ENCODE results near the gene MRRF.

Gene MRRF

GRCh38 chr9:122338536-122338935, 73.9 kb downstream of the MRRF start:
- H3K4me3 ChIP-seq (ENCODE audit: low read depth, low read length) = no peak overlapping the region
- DNase-seq (ENCODE audit: low read depth) = no peak
- TF ChIP-seq CTCF (IDR thresholded peaks at IDR 0.05; ENCODE audit: insufficient read depth, low read depth, low read length, missing control alignments) = no peak

- no peak overlapping the region for H3K4me3 ChIP-seq (ENCODE audit: low read depth, low read length)
- DNase-seq (ENCODE audit: low read depth) = no peak
- TF ChIP-seq CTCF (IDR thresholded peaks at IDR 0.05; ENCODE audit: insufficient read depth, low read depth, low read length, missing control alignments) = no peak
Measured at GRCh38 chr9:122338994-122339393, 74.3 kb downstream of the MRRF start.

DNA sequence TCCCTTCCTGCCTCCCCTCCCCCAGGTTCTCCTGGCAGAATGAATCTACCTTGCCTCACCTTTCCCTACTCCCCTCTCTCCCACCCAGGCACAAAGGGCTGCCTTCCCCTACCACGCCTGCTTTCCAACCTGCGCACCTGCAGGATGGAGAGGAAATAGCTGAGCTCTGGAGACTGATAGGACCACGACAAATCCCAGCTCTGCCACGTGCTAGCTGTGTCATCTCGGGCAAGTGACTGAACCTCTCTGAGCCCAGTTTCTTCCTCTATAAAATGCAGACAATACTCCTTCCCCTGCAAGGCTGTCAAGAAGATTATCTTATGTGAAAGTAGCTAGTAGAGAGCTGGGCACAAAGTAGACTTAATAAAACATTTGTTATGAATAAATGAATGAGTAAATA, 74.9 kb downstream of the MRRF start:
- no peak for DNase-seq (ENCODE audit: low read depth)
- no peak for TF ChIP-seq CTCF (IDR thresholded peaks at IDR 0.05; ENCODE audit: insufficient read depth, low read depth, low read length, missing control alignments)
- no peak overlapping the region for H3K4me3 ChIP-seq (ENCODE audit: low read depth, low read length)

DNA sequence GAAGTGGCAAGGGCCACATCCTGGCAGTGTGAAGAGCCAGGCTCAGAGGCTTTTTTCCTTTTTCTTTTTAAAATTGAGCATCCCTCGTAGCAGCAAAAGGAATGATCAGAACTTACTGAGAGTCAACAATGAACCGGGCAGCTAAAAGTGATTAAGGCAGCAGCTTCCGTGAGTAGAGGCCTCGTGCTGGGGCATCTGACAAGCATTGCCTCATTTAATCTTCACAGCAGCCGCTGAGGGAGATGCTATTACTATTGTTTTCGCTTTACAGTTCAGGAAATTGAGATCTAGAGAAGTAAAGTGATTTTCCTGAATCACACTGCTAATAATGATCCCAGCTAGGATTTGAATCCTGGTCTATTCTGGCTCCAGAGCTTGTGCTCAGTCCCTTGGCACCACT, 75.5 kb downstream of the MRRF start:
- TF ChIP-seq CTCF (IDR thresholded peaks at IDR 0.05; ENCODE audit: insufficient read depth, low read depth, low read length, missing control alignments) = no peak
- no peak overlapping the region for H3K4me3 ChIP-seq (ENCODE audit: low read depth, low read length)
- DNase-seq (ENCODE audit: low read depth) = no peak

DNA sequence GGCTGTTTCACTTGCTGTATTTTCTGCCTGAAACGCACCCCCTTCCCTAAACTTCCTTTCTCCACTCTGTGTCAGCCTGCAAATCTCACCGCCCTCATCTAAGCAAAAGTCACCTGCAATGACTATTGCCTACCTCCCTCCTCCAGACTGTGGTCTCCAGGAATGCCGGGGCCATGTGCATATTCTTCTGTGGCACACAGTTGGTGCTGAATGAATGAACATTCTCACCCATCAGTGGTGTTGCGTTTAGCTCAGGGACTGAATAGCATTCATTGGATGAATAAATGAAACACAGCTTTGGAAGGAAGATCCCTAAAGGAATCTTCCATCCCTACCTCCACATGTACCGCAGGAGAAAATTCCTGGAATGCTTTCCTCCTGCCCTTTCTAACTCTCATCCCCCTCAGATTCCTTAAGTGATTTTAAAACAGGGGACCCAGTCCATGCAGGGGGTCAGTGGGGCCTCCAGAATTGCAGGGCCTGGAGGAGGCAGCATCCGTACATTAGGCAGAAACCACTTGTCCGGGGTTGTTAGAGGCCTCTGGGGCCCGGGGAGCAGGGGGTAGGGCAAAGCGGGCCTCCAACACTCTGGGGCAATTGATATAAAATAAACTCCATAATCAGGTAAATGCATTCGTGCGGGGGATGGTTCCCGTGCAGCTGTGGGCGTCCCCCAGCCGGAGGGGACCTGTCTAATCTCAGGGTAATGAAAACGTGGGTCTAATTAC, 77.8 kb downstream of the MRRF start:
- TF ChIP-seq CTCF (IDR thresholded peaks at IDR 0.05; ENCODE audit: insufficient read depth, low read depth, low read length, missing control alignments) = no peak
- no peak for DNase-seq (ENCODE audit: low read depth)

DNA sequence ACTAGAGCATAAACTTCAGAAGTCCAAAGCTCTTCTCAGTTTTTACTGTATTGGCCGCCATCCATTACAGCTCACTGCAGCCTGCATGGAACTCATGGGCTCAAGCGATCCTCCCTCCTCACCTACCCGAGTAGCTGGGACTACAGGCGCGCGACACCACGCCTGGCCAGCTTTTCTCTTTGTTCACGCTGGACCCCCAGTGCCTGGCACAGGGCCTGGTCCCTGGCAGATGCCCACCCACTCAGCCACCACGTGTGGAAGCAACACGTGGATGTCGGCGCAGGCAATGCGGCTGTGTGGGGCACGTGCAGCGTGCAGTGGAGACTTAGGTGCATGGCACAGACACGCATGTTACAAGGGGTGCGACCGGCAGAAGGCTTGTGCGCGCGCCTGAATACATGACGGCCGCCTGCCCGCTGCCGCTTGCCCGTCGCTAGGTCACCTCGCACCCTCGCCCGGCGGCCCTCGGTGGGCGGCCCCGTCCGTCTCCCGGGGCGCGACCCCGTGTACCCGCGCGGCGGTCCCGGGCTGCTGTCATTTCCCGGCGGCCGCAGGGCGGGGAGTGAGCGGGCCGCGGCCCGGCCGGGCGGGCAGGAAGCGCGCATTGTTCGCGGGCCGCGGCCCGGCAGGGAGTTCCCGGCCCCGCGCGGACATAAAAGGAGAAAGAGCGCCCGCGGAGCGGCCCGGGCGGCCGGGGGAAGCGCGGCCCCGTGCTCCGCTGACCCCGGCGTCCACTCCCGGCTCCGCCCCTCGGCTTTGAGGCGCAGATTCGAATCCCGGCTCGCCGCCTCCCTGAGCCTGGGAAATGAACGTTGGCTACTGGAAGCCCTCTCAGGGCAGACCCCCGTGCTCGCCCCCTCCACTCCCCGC, 82.0 kb downstream of the MRRF start:
- peak overlapping the region; percentile 22 for H3K4me3 ChIP-seq (ENCODE audit: low read depth, low read length)
- DNase-seq (ENCODE audit: low read depth) = no peak
- TF ChIP-seq CTCF (IDR thresholded peaks at IDR 0.05; ENCODE audit: insufficient read depth, low read depth, low read length, missing control alignments) = no peak

More for the DNA sequence above, 77.8 kb downstream of the MRRF start:
- no peak overlapping the region for H3K4me3 ChIP-seq (ENCODE audit: low read depth, low read length)
